Mucosa of descending colon (tissue), 3 donors: ENCODE measurements around the gene ADGB. TPM values are rescaled to one million over a fixed set of nuclear protein-coding genes. Genes with fewer than 3 reads are reported as not detected.

Source experiments
- ATAC-seq: fragments of 200-7000 bp; cut with Tn5 transposase; one replicate; pipeline ENCODE4 v1.9.1; 2020; ENCODE audit warnings: mild to moderate bottlenecking, moderate library complexity
- DNase-seq, 3 donors: peaks; one replicate each; pipeline ENCODE4 v3.0.0-alpha.2; 2020
- H3K36me3 ChIP-seq: fragments of 200-600 bp; one replicate; pipeline ENCODE4 v1.8.0; 2021; ENCODE audit warnings: low read depth, mild to moderate bottlenecking
- H3K4me1 ChIP-seq: fragments of 200-600 bp; one replicate; pipeline ENCODE4 v1.8.0; 2021; ENCODE audit warnings: low read depth, mild to moderate bottlenecking
- H3K4me3 ChIP-seq: fragments of 200-600 bp; one replicate; pipeline ENCODE4 v1.8.0; 2021; ENCODE audit warnings: mild to moderate bottlenecking
- H3K9me3 ChIP-seq: fragments of 200-600 bp; one replicate; pipeline ENCODE4 v1.8.0; 2021; ENCODE audit warnings: mild to moderate bottlenecking
- CTCF ChIP-seq: fragments of 200-600 bp; IDR thresholded peaks from one replicate; pipeline ENCODE4 v1.8.0; 2022; ENCODE audit warnings: antibody characterized with exemption, mild to moderate bottlenecking
- intact Hi-C, 2 donors: fragments of 100-400 bp; cut with DNase I in 1 of 2; cut with micrococcal nuclease in 1 of 2; formaldehyde crosslinking; loops; one replicate each; pipeline versions ENCODE4 v1.11.0 to v1.11.1; 2022; cut with DNase I, micrococcal nuclease
- total RNA-seq, 3 donors: library from RNA; stranded (reverse); fragmentation: NEBNext Ultra II Directional in 2 of 3; extraction: Animal tissue kit (Norgen Biotek cat#: 25700) in 2 of 3; gene quantifications; one replicate each; pipeline versions ENCODE4 v1.2.1 to v1.2.4, GENCODE V29; 2021 to 2023
- donor health status: DM: no; HTN: no; CAD: no; lungs with moderate emphysema.
- donor health status: DM: no; HTN: no; CAD: no.
- donor health status: DM: no; HTN: yes; CAD: no.

The ADGB gene
- total RNA-seq, 3 donors from 2014 or later, result 0.70 to 2.2 (median 2.1) TPM

DNA sequence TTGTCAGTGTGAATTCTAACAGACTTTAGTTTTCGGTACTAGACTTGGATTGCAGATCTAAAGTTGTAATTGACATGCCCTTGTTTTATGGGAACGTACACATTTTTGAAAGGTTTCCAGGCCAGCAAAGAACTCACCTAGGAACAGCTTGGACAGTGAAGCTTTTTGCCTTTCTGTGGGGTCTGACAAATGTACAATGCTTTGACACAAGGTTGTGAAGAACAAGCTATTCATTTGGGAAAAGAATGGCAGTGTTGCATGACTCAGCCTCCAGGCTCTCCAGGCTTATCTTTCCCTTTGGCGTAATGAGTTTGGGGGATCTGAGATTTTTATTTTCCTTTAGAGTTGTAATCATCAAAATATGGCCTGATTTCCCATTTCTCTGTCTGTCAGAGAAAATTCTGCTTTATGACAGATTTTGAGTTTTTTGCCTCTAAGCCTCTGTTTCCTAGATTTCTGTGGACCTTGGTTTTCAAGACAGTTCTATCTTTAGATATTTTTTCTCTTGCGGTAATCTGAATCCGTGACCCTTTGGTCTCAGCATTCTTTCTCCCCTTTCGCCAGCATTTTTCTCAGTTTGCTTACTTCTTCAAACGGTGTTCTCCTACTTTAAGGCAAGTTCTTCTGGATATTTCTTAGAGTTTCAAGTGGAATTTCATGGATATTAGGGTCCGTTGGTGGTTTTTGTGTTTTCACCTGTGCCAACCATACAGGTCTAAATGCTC lies 221.0 kb downstream of the ADGB start:
- intact Hi-C loops, result no loop called here

DNA sequence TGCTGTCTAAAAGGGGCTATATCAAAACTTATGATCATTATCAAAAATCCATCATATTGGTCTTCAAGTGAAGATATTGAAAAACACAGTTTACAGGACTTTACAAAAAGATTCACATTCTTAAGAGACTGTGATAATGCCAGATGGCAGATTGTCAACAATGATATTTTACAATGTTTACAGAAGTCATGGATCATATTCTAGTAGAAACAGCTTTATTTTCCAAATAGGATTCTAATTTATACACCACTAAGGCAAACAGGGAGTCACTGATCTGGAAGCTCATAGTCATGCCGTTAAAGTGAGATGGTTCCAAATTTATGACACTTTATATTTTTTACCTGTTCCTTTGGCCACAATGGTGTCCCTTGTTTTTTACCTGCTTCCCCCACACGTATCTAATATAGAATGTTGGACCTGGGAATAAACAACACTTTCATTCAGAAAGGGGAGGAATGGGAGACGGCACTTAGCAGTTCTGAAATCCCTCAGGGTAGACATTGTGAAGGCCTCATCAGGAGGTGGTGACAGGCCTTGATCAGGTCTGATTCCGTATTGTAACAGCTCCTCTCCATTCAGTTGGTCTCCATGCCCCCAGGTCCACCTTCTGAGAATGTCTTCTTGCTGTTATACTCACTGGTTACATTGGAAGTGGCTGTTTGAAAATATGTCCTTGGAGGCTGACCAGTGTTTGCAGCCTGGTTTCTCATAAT lies 228.6 kb downstream of the ADGB start:
- Histone ChIP-seq H3K9me3 (no peaks in the 10 kb centered on the region), H3K4me1 (no peaks in the 10 kb centered on the region), H3K36me3 (no peaks in the 10 kb centered on the region), H3K4me3 (no peak overlapping the region)
- ATAC-seq, result no peak
- TF ChIP-seq CTCF, result no peak
- intact Hi-C loops, result no loop called here
- DNase-seq, result no peak

More for the DNA sequence above, 221.0 kb downstream of the ADGB start:
- no peak overlapping the region for H3K4me3 ChIP-seq
- DNase-seq (no peak), ATAC-seq (no peak)
- no peaks in the 10 kb centered on the region for H3K36me3 ChIP-seq
- H3K4me1 ChIP-seq, result no peaks in the 10 kb centered on the region
- no peaks in the 10 kb centered on the region for H3K9me3 ChIP-seq
- TF ChIP-seq CTCF, result no peak

GRCh38 chr6:146829792-146830565 lies 231.2 kb downstream of the ADGB start:
- DNase-seq, result no peak
- TF ChIP-seq CTCF, result no peak
- no peak overlapping the region for H3K4me3 ChIP-seq
- no peaks in the 10 kb centered on the region for H3K36me3 ChIP-seq
- ATAC-seq, result no peak
- H3K4me1 ChIP-seq, result no peaks in the 10 kb centered on the region
- no peaks in the 10 kb centered on the region for H3K9me3 ChIP-seq
- intact Hi-C loops, result no loop called here

DNA sequence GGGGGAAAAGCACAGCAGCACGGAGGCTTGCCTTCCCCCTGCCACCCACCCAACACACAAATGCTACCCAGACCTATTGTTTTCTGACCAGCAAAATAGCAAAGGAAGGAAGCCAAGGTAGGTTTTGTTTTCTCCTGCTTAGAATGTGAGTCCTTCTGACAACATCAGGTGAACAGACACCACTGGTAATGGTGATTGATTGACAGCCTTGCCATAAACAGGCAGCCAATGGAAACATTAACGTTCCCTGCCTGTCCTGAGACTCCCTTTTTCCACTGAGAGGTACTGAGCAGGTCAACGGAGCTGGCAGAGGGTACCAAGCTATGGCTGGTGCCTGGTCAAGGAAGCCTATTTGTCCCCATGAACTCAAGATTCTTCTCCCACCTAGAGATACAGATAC lies 234.4 kb downstream of the ADGB start:
- DNase-seq, result no peak
- TF ChIP-seq CTCF, result no peak
- no peak for ATAC-seq
- H3K4me1 ChIP-seq, result no peaks in the 10 kb centered on the region
- intact Hi-C loops, result no loop called here
- no peaks in the 10 kb centered on the region for H3K36me3 ChIP-seq
- no peak overlapping the region for H3K4me3 ChIP-seq
- H3K9me3 ChIP-seq, result no peaks in the 10 kb centered on the region

DNA sequence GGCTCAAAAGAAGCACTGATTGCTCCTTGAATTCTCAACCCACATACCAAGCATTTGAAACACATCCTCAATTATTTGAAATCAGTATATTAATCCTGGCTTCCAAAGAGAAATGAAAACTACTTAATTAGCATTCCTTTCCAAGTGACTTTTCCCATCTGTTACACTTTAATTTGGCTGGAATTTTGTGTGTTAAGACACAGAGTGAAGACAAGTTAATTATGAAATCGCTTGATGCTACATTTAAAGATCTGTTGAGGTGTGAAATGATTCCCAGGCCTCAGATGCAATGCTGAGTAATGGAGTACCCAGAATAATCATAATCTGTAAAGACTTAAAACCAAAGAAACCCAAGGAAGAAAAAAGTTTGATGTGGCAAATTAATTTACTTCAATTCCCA lies 241.4 kb downstream of the ADGB start:
- intact Hi-C loops, result no loop called here
- Histone ChIP-seq H3K36me3 (no peaks in the 10 kb centered on the region), H3K9me3 (no peaks in the 10 kb centered on the region), H3K4me3 (no peak overlapping the region), H3K4me1 (no peaks in the 10 kb centered on the region)
- no peak for ATAC-seq
- DNase-seq, result no peak
- TF ChIP-seq CTCF, result no peak
